ENCODE results near the gene CDH23.

CDH23 gene

DNA sequence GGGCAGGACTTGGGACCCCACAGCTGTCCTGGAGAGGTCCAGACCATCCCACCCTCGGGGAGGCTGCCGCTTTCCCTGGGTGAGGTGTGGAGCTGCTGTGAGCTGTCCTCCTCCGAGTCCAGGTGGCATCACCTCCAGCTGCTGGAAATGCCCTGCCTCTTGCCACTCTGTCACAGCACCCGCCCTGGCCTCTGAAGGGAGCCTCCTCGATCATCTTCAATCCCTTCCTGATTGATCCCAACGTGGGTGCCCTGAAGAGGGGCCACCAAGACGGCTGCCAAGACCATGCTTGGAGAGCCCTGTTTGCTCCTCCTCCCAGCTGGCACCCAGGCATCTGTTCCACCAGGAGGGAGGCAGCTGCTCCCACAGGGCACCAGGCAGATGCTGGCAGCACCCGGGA is 318.3 kb downstream of the CDH23 start:
- no peak for DNase-seq

DNA sequence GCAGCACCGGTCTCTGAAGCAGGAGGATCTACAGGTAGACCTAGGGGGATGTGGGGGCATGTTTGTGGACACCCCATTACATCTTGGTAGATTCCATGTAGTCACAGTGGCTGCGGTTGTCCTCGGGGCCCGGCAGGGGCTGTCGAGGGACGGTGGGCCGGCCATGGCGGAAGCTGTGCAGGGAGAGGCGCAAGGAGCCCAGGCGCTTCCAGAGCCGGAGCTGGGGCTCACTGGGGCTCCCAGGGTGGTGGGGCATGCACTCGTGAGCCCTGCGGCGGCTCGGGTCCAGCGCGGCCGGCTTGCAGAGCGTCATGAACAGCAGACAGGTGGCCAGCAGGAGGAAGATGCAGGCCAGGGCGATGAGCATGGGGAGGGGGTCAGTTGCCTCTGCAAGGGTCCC is 319.1 kb downstream of the CDH23 start:
- DNase-seq: no peak

DNA sequence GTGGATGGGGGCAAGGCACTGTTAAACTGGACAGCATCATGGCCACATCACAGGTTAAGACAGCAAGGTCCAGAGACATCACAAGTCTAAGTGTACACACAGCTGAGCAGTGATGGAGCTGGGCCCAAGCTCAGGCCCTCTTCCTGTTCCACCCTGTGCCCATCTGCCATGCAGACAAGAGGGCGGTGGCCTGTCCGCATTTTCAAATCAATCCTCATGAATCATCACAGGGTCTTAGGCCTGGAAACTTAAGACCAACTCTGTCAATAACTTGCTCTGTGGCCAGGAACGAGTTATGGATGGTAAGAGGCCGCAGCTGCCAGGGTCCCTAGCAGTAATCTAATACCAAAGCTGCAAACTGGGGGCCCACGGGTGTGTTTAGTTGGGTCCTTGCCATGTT is 319.7 kb downstream of the CDH23 start:
- no peak for DNase-seq

DNA sequence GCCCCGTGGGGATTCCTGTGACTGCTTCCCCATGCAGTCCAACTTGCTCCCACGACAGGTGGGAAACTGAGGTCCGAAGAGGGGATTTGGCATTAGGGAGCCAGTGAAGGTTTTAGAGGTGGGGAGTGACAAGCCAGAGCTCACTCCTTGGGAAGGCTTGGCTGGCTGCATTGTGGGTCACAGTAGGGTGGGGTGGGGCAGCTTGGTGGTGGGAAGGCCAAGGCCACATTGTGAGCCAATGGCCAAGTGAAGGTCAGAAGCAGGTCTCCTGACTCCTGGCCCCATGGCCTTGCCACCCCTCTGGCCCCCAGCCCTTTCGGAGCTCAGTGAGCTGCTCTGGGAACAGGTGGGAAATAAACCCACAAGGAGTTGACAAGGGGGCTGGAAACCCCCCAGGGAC is 320.3 kb downstream of the CDH23 start:
- no peak for DNase-seq

DNA sequence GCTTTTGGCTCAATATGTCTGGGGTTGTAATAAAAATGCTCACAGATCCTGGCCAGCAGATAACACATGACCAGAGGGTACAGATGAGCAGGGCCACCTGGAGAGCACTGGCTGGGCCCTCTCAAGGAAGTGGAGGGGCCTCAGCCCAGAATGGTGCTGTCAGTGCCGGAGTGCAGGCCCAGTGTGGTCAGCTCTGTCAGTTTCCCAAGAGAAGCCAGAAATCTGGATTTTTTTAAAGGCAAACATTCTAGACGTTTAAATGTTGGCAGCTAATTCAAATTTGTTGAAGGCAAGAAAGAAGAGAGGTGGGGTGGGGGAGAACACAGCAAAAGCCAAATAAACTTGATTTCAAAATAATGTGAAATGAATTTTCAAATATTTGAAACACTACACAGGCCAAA is 320.8 kb downstream of the CDH23 start:
- DNase-seq: no peak

DNA sequence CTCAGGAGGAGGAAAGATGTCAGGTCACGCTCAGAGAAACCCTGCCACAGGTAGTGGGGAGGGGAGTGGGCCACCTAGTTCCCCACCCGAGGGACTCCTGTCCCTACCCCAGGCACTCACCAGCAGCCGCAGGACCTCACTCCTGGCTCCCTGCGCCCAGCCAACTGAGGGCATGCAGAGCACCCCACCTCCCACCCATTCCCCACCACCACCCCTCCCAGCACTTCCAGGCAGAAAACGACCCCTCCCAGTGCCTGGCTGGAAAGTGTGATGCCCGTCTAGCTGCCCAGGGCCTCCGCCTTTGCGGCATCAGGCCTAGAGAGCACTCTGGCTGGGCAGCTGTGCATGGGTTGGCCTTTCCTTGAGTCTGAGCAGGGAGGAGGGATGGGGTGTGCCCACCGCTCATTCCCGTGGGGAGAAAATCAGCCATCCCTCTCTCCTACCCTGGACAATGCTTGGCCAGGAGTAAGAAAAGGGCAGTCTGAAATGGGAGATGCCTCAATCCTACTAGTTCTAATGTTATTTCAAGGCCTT is 321.5 kb downstream of the CDH23 start:
- DNase-seq: no peak

DNA sequence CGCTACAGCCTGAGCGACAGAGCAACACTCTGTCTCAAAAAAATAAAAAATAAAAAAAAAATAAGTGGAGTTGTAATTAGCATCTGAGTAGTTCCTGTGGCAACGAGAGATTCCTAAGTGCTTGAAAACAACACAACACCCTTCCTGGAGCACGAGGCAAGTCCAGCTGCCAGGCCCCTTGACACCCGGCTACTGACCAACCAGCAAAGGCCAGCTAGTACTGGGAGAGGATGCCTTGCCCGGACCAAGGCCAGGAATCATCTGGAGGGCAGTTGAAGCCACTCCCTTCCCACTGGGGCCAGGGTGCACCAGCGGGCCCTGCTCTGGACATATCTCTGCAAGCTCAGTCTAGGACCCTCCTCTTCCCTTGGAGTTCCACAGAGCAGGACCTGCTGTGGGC is 322.3 kb downstream of the CDH23 start:
- DNase-seq: no peak

DNA sequence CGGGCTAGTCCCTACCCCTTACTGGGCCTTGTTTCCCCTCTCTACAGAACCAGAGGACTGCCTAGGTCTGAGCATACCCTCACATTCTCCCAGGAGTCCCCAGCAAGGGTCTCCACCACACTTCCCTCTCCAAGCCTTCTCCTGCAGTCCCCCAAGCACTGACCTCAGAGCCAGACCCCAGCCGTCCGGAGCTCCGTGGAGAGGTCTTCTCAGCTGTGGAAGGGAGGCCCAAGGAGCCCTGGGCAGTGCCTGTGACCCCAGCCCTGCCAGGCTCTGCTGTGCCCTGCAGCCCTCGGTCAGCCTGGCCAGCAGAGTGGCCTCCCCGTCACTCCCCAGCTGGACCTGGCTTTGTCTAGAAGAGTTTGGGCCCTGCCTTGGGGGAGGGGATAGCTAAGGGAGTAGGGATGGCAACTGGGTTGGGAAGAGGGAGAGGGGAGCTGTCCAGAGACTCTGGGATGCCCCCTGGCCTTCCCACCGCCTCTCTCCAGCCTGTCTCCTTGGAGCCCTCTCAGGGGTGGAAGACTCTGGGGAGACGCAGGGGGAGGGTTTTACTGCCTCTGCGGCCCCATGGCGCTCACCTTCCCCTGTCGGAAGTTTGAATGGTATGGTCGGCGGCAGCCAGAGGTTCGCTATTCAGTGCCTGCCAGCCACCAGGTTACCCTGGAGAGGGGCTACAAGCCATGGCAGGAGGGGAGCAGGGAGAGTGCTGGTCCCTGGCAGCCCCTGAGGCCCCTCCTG is 322.9 kb downstream of the CDH23 start, which contains the start of gene C10orf105:
C10orf105 (minus strand) TSS at position 315 of the 738 bp plus-strand sequence. CDS start 3,441 bp downstream, outside the sequence.
- DNase-seq: no peak

DNA sequence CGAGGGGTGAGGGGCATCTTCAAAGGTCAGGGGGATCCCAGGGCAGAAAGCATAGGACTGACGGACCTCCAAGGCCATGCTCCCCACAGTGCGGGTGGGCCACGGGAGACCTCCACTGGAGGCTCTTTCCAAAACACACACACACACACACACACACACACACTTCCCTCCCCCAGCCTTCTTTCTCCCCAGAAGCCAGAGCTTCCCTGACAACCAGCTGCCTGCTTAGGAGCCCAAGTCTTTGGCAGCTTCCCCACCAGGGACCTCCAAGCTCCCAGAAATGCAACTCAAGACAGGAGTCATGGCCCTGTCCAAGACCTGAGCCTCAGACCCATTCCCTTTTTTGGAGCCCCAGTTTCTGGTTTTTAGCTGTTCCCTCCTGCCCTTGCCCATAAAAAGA is 323.6 kb downstream of the CDH23 start:
- DNase-seq: no peak

DNA sequence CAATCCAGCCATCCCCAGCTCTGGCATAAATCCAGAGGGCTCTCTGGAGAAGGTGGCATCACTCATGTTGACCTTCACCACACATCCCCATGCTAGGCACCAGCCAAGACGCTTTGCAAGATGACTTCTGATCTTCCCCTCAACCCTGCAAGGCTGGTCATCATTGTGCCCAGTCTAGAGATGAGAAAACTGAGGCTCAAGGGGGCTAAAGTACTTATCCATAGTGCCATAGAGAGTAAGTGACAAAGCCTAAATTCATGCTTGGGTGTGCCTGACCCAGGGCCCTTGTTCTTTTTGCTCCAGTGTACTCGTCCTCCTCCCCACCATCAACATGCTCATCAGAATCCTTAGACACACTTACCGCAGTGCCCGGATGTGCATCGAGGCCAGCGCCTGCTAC is 324.6 kb downstream of the CDH23 start:
- DNase-seq: no peak

DNA sequence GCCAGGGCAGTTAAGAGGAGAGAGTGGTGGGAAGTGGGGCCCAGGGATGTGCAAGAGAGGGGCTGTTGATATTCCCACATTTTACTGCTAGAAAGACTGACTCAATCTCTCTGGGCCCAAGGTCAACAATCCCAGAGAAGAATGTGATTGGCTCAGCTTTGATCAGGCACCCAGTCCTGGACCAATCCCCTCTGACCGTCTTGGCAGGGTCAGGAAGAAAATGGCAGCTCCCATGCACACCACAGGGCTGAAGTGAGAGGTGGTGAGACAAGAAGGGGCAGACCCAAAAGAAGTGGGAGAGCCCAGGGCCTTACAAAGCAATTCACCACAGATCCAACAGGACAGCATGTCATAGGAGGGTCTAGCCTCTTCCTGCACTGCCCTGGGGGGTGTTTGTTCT is 326.1 kb downstream of the CDH23 start:
- no peak for DNase-seq

DNA sequence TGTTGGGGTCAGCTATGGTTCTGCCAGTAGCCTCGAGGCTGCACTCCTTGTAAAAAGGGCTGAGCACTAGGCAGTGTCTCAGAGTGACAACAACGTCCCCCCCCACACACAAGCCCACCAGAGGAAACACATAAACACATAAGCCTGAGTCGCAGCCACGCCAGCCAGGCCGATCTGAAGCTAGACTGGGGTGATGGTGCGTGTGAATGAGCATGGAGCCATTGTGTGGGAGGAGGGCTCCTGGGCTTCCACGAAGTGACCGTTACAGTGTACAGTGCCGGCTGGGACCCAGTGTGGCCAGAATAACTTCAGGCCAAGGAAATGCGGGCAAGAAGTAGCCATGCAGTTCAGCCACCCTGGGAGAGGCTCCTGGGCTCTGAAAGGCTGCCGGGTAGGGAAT is 326.6 kb downstream of the CDH23 start:
- no peak for DNase-seq

DNA sequence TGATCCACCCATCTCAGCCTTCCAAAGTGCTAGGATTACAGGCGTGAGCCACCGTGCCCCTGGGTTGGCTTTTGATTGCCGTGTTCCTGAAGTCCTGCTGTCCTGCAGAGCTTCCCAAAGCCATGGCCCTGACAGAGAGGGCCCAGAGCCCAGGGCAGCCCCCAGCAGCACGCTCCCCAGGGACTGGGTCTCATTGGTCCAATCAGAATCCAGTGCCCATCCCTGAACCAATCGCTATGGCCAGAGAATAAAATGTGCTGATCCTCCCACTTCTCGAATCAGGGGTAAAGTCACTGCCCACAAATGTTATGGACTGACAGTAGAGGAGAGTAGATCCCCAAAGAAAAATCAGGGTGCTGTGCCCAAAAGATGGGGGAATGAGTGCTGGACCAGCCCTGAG is 327.8 kb downstream of the CDH23 start:
- no peak for DNase-seq

DNA sequence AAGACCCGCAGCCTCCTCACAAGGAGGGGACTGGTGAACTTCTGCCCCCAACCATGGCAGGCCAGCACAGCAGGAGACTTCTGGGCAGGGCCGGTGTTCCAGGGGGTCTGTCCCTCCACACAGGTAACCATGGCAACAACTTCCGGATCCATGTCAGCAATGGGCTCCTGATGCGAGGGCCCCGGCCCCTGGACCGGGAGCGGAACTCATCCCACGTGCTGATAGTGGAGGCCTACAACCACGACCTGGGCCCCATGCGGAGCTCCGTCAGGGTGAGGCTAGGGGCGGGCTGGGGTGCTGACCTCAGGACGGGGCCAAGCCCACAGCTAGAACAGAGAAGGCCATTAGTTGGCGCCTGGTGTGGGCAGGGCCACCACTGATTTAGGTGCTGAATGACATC is 328.5 kb downstream of the CDH23 start:
- no peak for DNase-seq

DNA sequence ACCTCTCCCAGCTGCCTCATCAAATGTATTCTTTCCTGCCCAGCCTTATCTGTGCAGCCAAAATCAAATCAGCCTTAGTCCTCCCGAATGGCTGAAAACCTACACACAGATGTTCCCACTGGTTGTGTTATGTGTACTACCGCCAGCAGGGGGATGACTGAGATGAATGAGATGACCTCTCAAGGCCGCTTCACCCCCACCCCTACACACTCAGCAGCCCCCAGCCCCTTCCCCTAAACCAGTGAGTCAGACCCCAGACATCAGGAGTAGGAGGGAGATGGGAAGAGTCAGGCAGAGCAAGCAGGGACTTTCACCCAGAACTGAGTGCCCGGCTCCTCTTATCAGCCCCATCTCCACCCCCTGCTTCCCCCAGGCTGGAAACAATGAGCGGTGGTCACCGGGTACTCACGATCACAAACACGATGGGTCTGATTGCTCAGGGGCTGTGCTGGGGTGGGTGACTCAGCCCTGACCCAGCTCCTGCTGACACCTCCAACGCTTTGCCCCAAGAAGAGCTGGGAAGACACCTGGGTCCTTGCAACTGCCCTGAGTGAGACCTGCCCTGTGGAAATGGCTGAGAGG is 329.4 kb downstream of the CDH23 start:
- no peak for DNase-seq

DNA sequence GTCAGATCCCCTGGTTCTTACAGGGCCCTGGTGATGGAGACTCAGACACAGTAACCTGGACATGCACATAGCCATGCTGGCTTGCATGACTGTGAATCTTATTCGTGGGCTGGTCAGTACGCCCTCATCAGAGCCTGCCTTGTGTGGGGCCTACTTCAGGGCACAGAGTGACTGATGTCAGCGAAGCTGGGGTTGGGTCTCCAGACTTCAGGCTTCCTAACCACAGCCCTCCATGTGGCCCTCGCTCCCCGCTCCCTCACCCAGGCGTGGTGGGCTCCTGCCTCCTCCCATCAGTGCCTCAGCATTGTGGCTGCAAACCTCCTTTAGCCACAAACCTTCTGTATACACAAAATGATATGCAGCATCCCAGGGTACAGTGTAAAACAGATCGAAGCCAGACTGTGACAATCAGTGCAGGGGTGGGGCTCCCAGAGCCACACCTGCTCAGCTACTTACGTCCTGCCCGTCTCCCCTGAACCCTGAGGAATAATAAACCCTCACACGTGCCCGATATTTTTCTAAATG is 329.9 kb downstream of the CDH23 start:
- no peak for DNase-seq

DNA sequence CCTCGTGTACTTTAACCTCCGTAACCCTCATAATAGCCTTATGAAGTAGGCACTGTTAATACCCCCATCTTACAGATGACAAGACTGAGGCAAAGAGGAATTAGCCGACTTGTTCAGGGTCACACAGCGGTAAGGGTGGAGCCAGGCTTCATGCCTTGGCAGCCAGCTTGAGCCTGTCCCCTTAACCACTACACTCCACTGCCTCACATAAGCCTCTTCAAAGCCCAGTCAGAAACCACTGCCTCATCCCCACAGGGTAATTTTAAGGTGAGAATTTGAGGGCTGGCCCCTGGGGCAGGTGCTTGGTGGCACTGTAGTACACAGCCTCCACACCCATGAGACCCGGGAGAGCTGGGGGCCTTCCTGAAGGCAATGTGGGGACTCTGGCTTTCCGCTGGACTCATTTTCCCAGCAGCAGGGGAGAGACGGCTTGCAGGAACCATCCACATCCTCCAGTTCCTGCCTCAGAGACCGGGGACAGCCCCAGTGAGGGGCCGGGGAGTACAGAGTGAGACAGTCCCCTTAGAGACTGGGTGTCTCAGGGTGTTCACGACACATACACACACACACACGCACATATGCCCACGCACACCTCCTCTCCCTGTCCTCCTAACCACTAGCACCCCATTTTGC is 330.5 kb downstream of the CDH23 start:
- no peak for DNase-seq

DNA sequence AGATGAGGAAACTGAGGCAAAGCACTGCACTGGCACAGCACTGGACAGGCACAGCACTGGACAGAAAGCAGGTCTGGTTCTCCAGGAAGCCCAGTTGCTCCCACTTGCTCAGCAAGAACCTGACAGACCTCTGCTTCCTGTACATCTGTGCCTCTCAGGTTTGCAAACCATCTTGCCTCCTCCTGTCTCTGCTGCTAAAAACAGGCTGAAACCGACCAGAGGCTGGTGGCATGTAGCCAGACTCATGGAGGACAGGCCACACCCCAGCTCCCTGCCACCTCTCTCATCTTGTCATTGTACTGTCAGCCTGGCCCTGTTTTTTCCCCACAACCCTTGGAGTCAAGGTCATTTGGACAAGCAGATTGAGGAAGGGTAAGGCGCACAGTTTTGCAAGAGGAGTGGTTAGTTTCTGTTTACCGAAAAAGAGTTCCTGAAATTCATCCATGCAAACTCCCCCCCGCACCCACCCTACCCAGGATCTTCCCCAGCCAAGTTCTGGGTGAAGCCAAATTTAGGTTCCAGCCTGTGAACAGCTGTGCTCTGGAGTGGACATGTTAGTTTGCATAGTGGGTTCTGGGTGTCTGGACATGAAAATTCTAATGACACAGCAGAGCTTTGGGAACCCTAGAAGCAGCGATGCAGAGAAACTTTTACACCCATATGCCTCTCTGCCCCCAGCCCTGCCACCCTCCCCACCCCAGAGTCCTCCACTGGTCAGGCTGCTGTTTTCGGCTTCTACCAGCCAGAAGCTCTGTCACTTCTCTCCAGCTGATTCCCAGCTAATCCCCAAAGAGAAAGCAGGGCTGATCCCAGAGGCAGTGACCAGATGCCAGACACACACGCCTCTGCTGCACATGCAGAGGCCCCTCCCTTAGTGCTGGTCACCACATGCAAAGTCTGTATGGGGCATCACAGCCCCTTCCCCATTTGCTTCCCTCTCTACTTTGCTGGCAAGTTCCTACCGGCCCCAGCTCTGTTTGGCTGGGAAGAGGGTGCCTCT is 331.3 kb downstream of the CDH23 start:
- DNase-seq: no peak

DNA sequence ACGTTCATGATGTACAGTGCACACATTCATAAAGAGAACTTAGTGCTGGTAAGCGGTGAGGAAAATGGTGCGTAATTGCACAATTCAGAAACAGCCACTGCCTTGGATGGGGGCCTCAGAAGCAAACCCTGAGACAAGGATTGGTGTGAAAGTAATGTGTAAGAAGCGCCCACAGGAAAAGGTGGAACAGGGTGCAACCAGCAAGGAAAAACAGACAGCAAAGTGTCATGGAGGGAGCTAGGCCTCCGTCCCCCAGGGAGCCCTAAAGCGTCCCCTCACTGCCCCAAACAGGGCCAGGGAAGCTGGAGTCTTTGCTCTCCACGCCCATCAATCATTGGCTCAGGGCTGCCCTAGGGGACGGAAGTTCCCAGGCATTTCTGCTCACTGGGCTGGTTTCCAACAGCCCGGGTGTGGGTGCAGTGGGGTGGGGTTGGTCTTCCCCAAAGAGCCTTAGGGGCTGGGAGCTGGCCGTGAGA is 332.5 kb downstream of the CDH23 start:
- DNase-seq: no peak

DNA sequence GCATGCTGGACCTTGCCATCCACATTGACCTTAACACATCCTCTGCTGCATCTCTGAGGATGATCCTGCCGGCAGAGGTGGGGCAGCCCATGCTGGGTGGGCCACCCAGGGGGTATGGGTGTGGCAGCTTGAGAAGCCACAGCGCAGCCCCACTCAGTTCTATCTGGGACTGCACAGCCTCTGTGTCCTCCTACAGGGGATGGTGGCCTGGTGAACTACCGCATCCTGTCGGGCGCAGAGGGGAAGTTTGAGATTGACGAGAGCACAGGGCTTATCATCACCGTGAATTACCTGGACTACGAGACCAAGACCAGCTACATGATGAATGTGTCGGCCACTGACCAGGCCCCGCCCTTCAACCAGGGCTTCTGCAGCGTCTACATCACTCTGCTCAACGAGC is 335.1 kb downstream of the CDH23 start:
- DNase-seq: no peak

DNA sequence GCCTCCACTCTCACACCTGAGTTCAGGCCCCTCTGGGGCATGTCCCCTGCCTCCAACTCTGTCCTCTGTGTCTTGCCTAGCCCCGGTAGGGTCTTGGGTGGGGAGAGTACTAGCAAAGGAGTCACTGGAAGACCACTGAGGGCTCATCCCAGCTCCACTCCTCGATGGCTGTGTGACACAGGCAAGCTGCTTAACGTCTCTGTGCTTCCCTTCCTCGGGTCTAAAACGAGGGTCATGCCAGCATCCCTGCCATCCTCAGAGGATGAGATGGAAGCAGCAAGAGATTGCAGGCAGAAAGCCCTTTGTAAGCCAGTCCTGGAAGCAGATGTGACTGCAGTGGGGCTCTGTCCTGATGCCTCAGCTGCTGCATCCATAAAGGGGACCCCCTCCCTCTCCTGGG is 338.1 kb downstream of the CDH23 start:
- no peak for DNase-seq
